Body of pancreas (tissue), 4 donors: ENCODE results near the gene PTPRF.

ENCODE experiments used
- CTCF ChIP-seq, 7 experiments: fragments of 450-650 bp in 4 of 7; fragments of 200-600 bp in 3 of 7; sonication (generic) in 3 of 7; IDR thresholded peaks; one replicate each; pipeline ENCODE4 v1.5.1; 2016 to 2019; ENCODE audit warnings: antibody characterized with exemption in 7 of 7
- POLR2A ChIP-seq, 3 donors: fragments of 450-650 bp; IDR thresholded peaks; one replicate each; pipeline ENCODE4 v1.6.1; 2016; ENCODE audit warnings: antibody characterized with exemption in 3 of 3, mild to moderate bottlenecking in 2 of 3

GRCh38 chr1:43600033-43601020 lies 69.6 kb downstream of the PTPRF start:
- no peak for TF ChIP-seq POLR2A (IDR thresholded peaks at IDR 0.05)
- no peak for TF ChIP-seq CTCF (IDR thresholded peaks at IDR 0.05)
